H1 (cell line): Measurements from ENCODE around the gene SOHLH1. TPM values are rescaled to one million over a fixed set of nuclear protein-coding genes. Genes with fewer than 3 reads are reported as not detected.
A peak's percentile ranks its signal among the peaks of the same experiment; 100 is the strongest.

Source experiments
- CTCF ChIA-PET: fragments of 300-600 bp; sonication (Branson Sonifier 250); formaldehyde crosslinking; loops from one replicate; lab custom pipeline; 2021; ENCODE audit not compliant: partially characterized antibody; lab: Charles Lee
- POLR2A ChIA-PET: fragments of 300-600 bp; sonication (Branson Sonifier 250); formaldehyde crosslinking; loops from one replicate; lab custom pipeline; 2021; ENCODE audit warnings: inconsistent platforms; ENCODE audit not compliant: partially characterized antibody; lab: Charles Lee
- DNase-seq, 2 experiments: peaks; one replicate each; pipeline versions ENCODE4 v3.0.0 to v3.0.0-alpha.2; 2010 to 2022; ENCODE audit warnings: low spot score in 2 of 2, low read depth in 1 of 2, mixed read lengths in 1 of 2
- FAIRE-seq: peaks from 2 replicates; lab custom pipeline; 2011; peaks lifted over from hg19 to GRCh38; lab: Jason Lieb, UNC
- H2AFZ ChIP-seq: 2 replicates; pipeline ENCODE4 v1.8.1; 2012; ENCODE audit warnings: low read length, inconsistent platforms
- H2AK5ac ChIP-seq: 2 replicates; pipeline ENCODE4 v1.6.1; 2013; ENCODE audit warnings: low read depth, low read length
- H2BK120ac ChIP-seq: replicated peaks from 2 replicates; pipeline ENCODE3; 2013; ENCODE audit warnings: low read depth, low read length, inconsistent platforms
- H2BK12ac ChIP-seq: 2 replicates; pipeline ENCODE4 v1.6.1; 2013; ENCODE audit warnings: low read depth, low read length
- H2BK15ac ChIP-seq: 2 replicates; pipeline ENCODE4 v1.6.1; 2013; ENCODE audit warnings: low read length
- H2BK20ac ChIP-seq: 2 replicates; pipeline ENCODE4 v1.6.1; 2013; ENCODE audit warnings: low read length
- H2BK5ac ChIP-seq: 2 replicates; pipeline ENCODE4 v1.6.1; 2013; ENCODE audit warnings: low read depth, low read length
- H3K14ac ChIP-seq: 2 replicates; pipeline ENCODE4 v1.6.1; 2013; ENCODE audit warnings: inconsistent platforms; ENCODE audit not compliant: insufficient read length
- H3K18ac ChIP-seq: 2 replicates; pipeline ENCODE4 v1.6.1; 2013; ENCODE audit warnings: low read length; ENCODE audit errors: extremely low read depth
- H3K23ac ChIP-seq: 2 replicates; pipeline ENCODE4 v1.6.1; 2013; ENCODE audit warnings: inconsistent platforms; ENCODE audit not compliant: insufficient read length
- H3K23me2 ChIP-seq: 2 replicates; pipeline ENCODE4 v1.6.1; 2013; ENCODE audit warnings: low read depth, low read length
- H3K27ac ChIP-seq: 2 replicates; pipeline ENCODE4 v1.6.1; 2011; ENCODE audit warnings: low read depth, low read length, inconsistent platforms
- H3K27me3 ChIP-seq, 4 experiments: replicated peaks in 1 of 4; 1 replicate in 1 of 4; 2 replicates in 3 of 4; pipeline versions ENCODE4 v1.6.1 to v1.8.1; 2011 to 2013; ENCODE audit warnings: low read length in 3 of 4, mild to moderate bottlenecking in 3 of 4, inconsistent platforms in 2 of 4, mixed read lengths in 2 of 4, moderate library complexity in 1 of 4; ENCODE audit not compliant: control insufficient read depth in 3 of 4, insufficient read depth in 3 of 4; ENCODE audit errors: extremely low read depth in 1 of 4
- H3K36me3 ChIP-seq, 4 experiments: 2 replicates each; pipeline versions ENCODE4 v1.6.1 to v1.8.1; 2011 to 2013; ENCODE audit warnings: mild to moderate bottlenecking in 4 of 4, low read length in 3 of 4, moderate library complexity in 2 of 4, control low read depth in 1 of 4, inconsistent platforms in 1 of 4; ENCODE audit not compliant: insufficient read depth in 4 of 4, control insufficient read depth in 2 of 4
- H3K4ac ChIP-seq: replicated peaks from 2 replicates; pipeline ENCODE3; 2013; ENCODE audit warnings: low read length, low read depth, mixed read lengths, inconsistent platforms; ENCODE audit not compliant: insufficient read length
- H3K4me1 ChIP-seq, 4 experiments: replicated peaks in 1 of 4; 1 replicate in 1 of 4; 2 replicates in 3 of 4; pipeline versions ENCODE4 v1.6.1 to v1.8.1; 2011 to 2013; ENCODE audit warnings: low read length in 3 of 4, inconsistent platforms in 2 of 4, mixed read lengths in 1 of 4; ENCODE audit not compliant: insufficient read depth in 4 of 4, control insufficient read depth in 3 of 4
- H3K4me2 ChIP-seq, 2 experiments: 2 replicates each; pipeline versions ENCODE4 v1.6.1 to v1.8.1; 2011 to 2013; ENCODE audit warnings: low read depth in 2 of 2, low read length in 2 of 2, control low read depth in 1 of 2, inconsistent platforms in 1 of 2, mild to moderate bottlenecking in 1 of 2; ENCODE audit not compliant: insufficient read depth in 1 of 2
- H3K4me3 ChIP-seq, 4 experiments: fragments of 200-600, 300-600 bp in 1 of 4; sonication (generic), shearing (Covaris generic), sonication (Bioruptor Twin) in 1 of 4; 2 replicates each; pipeline versions ENCODE4 v1.5.1 to v1.8.1; 2011 to 2016; ENCODE audit warnings: low read length in 4 of 4, low read depth in 3 of 4, control low read depth in 2 of 4, inconsistent platforms in 2 of 4, mild to moderate bottlenecking in 2 of 4, mixed read lengths in 1 of 4, moderate library complexity in 1 of 4; ENCODE audit not compliant: insufficient read depth in 2 of 4; ENCODE audit errors: extremely low read depth in 1 of 4
- H3K56ac ChIP-seq: replicated peaks from 2 replicates; pipeline ENCODE3; 2013; ENCODE audit warnings: low read depth, mild to moderate bottlenecking, mixed read lengths, low read length, inconsistent platforms; ENCODE audit not compliant: insufficient read length
- H3K79me1 ChIP-seq: 2 replicates; pipeline ENCODE4 v1.6.1; 2013; ENCODE audit warnings: low read depth, low read length, control low read depth
- H3K79me2 ChIP-seq, 2 experiments: 2 replicates each; pipeline versions ENCODE4 v1.6.1 to v1.8.1; 2012 to 2013; ENCODE audit warnings: low read length in 2 of 2, mild to moderate bottlenecking in 2 of 2, inconsistent platforms in 1 of 2; ENCODE audit not compliant: insufficient read depth in 2 of 2, control insufficient read depth in 1 of 2
- H3K9ac ChIP-seq, 4 experiments: replicated peaks in 1 of 4; 1 replicate in 1 of 4; 2 replicates in 3 of 4; pipeline versions ENCODE4 v1.6.1 to v1.8.1; 2011 to 2013; ENCODE audit warnings: low read depth in 3 of 4, low read length in 3 of 4, control low read depth in 2 of 4, mild to moderate bottlenecking in 2 of 4, moderate library complexity in 2 of 4, inconsistent platforms in 1 of 4; ENCODE audit errors: extremely low read depth in 1 of 4
- H3K9me3 ChIP-seq, 2 experiments: 2 replicates each; pipeline versions ENCODE4 v1.6.1 to v1.8.1; 2012 to 2013; ENCODE audit warnings: mild to moderate bottlenecking in 2 of 2, moderate library complexity in 2 of 2, control low read depth in 1 of 2, inconsistent platforms in 1 of 2, low read depth in 1 of 2, low read length in 1 of 2, mixed read lengths in 1 of 2; ENCODE audit not compliant: insufficient read depth in 2 of 2
- H4K20me1 ChIP-seq, 2 experiments: replicated peaks in 1 of 2; 2 replicates each; pipeline versions ENCODE3 to v1.8.1; 2011 to 2013; ENCODE audit warnings: inconsistent platforms in 2 of 2, low read length in 2 of 2, mild to moderate bottlenecking in 1 of 2; ENCODE audit not compliant: insufficient read depth in 2 of 2, control insufficient read depth in 1 of 2
- H4K5ac ChIP-seq: 2 replicates; pipeline ENCODE4 v1.6.1; 2013; ENCODE audit warnings: low read length, low read depth, mixed read lengths, inconsistent platforms; ENCODE audit not compliant: insufficient read length
- H4K8ac ChIP-seq: 2 replicates; pipeline ENCODE4 v1.8.0; 2013; ENCODE audit warnings: mild to moderate bottlenecking, moderate library complexity, low read length, inconsistent platforms; ENCODE audit not compliant: insufficient read depth; ENCODE audit errors: extremely low read depth
- H4K91ac ChIP-seq: replicated peaks from 2 replicates; pipeline ENCODE3; 2013; ENCODE audit warnings: low read length, mixed read lengths, inconsistent platforms; ENCODE audit not compliant: insufficient read length
- PHF8 ChIP-seq: fragments of 200-600 bp; sonication (generic); conservative IDR thresholded peaks from 2 replicates; pipeline ENCODE4 v1.7.1; 2012; ENCODE audit warnings: low read depth, mild to moderate bottlenecking, inconsistent platforms, low read length, moderate library complexity
- RNF2 ChIP-seq: fragments of 200-900, 300-1000 bp; sonication (generic); IDR thresholded peaks from 2 replicates; pipeline ENCODE4 v1.7.1; 2016; ENCODE audit warnings: borderline replicate concordance, low read depth, mild to moderate bottlenecking, antibody characterized with exemption, low read length; ENCODE audit not compliant: poor library complexity, severe bottlenecking; ENCODE audit errors: missing control alignments
- RXRA ChIP-seq: IDR thresholded peaks from 2 replicates; pipeline ENCODE4 v1.6.1; 2011; ENCODE audit warnings: low read depth, mild to moderate bottlenecking, low read length, moderate library complexity; ENCODE audit not compliant: insufficient read depth
- SP1 ChIP-seq: IDR thresholded peaks from 2 replicates; pipeline ENCODE4 v1.6.1; 2011; ENCODE audit warnings: low read depth, low read length
- WGBS, 2 experiments: shearing (Covaris generic) in 1 of 2; methylation state at CpG; one replicate each; pipeline versions ENCODE4 v1.1.6 to v1.1.7; 2013 to 2015; ENCODE audit warnings: low lambda C conversion rate in 2 of 2, mixed read lengths in 2 of 2, inconsistent platforms in 1 of 2, low coverage in 1 of 2, missing lambda C conversion rate in 1 of 2; ENCODE audit not compliant: insufficient replicate concordance in 2 of 2, insufficient coverage in 1 of 2, insufficient read length in 1 of 2; ENCODE audit errors: extremely low coverage in 1 of 2, missing lambda C conversion rate in 1 of 2; 5-methylcytosine and 5-hydroxymethylcytosine counted together
- polyA plus RNA-seq, 7 experiments: library from polyadenylated mRNA; depleted of rRNA in 3 of 7; stranded (reverse) in 5 of 7; unstranded in 2 of 7; fragments of >200 nt in 5 of 7; fragments of 200-250 nt in 2 of 7; gene quantifications; 1 replicate in 5 of 7; 2 replicates in 1 of 7; 4 replicates in 1 of 7; pipeline versions ENCODE4 v1.2.1 to v1.2.3, GENCODE V29; 2011 to 2013; ENCODE audit warnings: missing spikeins in 2 of 7, mixed read lengths in 2 of 7
- total RNA-seq: library from RNA; stranded (reverse); fragmentation: NEBNext Ultra II Directional; extraction: Animal tissue kit (Norgen Biotek cat#: 25700); gene quantifications from 2 replicates; pipeline ENCODE4 v1.2.1, GENCODE V29; 2021
- TF ChIP-seq, protein P1 (sequence below): IDR thresholded peaks from 2 replicates; pipeline ENCODE4 v1.6.1; 2012; ENCODE audit warnings: inconsistent platforms

SOHLH1 gene
- total and polyA plus RNA-seq, 2 of the 8 experiments (the other 6 are each of a cell fraction or from before 2014, with no cell fraction given), result 0.11 TPM; not detected in 1

DNA sequence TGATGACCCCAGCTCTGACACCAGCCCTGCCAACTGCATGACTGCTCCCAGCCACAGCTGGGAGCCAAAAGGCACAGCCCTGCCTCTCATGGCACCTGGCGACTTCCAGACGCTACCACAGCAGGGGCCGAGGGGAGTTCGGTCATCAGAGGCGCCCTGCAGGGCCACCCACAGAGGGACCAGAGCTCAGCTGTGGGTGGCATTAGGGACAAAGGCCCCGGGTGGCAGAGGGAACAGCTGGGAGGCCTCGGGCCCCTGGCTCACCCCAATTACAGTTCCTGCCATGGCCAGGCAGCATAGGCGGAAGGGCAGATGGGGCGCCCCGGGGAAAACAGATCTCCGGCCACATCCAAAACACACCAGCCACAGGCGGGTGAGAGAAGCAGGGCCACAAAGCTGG, 3.6 kb downstream of the SOHLH1 start:
- no peak overlapping the region for H2AFZ ChIP-seq
- no peak overlapping the region for H2BK15ac ChIP-seq
- 90% methylated on average over 12 of the region's 12 CpGs; no CpG with 5 or more reads in 1 of the 2 experiments for WGBS, 2 experiments
- 0 out of 2 replicates have a peak overlapping the region, but pooled peaks have one; percentile 9 for H2BK12ac ChIP-seq
- H2BK20ac ChIP-seq, result no peak overlapping the region
- H3K9me3 ChIP-seq, result no peaks in the 10 kb centered on the region
- H4K8ac ChIP-seq, result no peak overlapping the region
- H3K4me1 ChIP-seq, result peaks cover 0 to 8% (median 0%) of the 10 kb centered on the region in 4 experiments; a peak in 2 of 7 replicates
- H3K4me3 ChIP-seq, result no peak overlapping the region
- H3K36me3 ChIP-seq, result no peaks in the 10 kb centered on the region
- CTCF ChIA-PET, result interaction anchor here (1.0 to 6.6 kb wide), 5 partner anchors 12 to 427 kb away, joined by 3 to 32 read pairs (median 4); no protein-coding TSS in a partner anchor
- no peaks in the 10 kb centered on the region for H3K79me1 ChIP-seq
- no peak overlapping the region for H3K14ac ChIP-seq
- no peaks in the 10 kb centered on the region for H3K79me2 ChIP-seq
- DNase-seq, result no peak
- no peak overlapping the region for H2BK120ac ChIP-seq
- H4K91ac ChIP-seq, result no peak overlapping the region
- no peak overlapping the region for H3K27ac ChIP-seq
- no peak overlapping the region for H3K4ac ChIP-seq
- no peak overlapping the region for H2AK5ac ChIP-seq
- no peaks in the 10 kb centered on the region for H3K23me2 ChIP-seq
- no peak for TF ChIP-seq PHF8
- TF ChIP-seq RXRA, result no peak
- TF ChIP-seq SP1, result no peak
- no peak for TF ChIP-seq RNF2
- TF ChIP-seq, protein P1, sequence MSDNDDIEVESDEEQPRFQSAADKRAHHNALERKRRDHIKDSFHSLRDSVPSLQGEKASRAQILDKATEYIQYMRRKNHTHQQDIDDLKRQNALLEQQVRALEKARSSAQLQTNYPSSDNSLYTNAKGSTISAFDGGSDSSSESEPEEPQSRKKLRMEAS, result no peak
- TF ChIP-seq, all 59 proteins: peak for 0
- H4K20me1 ChIP-seq, result peaks cover 0 to 7% of the 10 kb centered on the region in 2 experiments
- POLR2A ChIA-PET, result interaction anchor here (0.8 kb wide), 2 partner anchors 16 to 17 kb away, joined by 3 read pairs; no protein-coding TSS in a partner anchor
- H3K4me2 ChIP-seq, result no peak overlapping the region
- H4K5ac ChIP-seq, result no peak overlapping the region
- H3K18ac ChIP-seq, result no peak overlapping the region
- no peak overlapping the region for H2BK5ac ChIP-seq
- no peaks in the 10 kb centered on the region; a peak in 1 of 7 replicates for H3K27me3 ChIP-seq
- no peak overlapping the region for H3K23ac ChIP-seq
- H3K56ac ChIP-seq, result no peak overlapping the region
- no peak for FAIRE-seq
- no peak overlapping the region for H3K9ac ChIP-seq
